ENCODE measurements around the gene DHCR7. TPM values are rescaled to one million over a fixed set of nuclear protein-coding genes. Genes with fewer than 3 reads are reported as not detected.
"Not testable (repeated sequence)": the region's sequence is repeated elsewhere in the genome, so short reads cannot be mapped to it uniquely, and the experiment has no call there.

The DHCR7 gene
- total RNA-seq, 1 donor, result 16.7 TPM

DNA sequence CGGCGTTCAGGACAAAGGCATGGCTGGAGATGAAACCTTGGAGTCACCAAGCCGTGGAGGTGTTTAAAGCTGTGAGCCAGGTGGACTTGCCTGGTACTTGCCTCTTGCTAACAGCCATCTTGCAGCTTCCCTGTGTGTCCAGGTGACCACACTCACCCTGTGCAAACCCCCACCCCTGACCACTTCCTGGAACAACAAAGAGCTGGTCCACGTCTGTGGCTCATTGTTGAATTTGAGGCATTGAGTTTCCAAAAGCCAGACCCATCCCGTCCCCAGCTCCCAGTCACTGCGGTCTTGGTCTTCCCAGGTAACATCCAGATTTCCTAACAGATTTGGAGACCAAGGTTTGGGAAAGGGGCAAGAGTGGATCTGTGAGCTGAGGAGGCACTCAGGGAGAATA, 18.5 kb downstream of the DHCR7 start:
- no peak overlapping the region for H3K4me3 ChIP-seq (ENCODE audit: low read depth, low read length)
- no peak for DNase-seq (ENCODE audit: low read depth)
- TF ChIP-seq, protein P1, sequence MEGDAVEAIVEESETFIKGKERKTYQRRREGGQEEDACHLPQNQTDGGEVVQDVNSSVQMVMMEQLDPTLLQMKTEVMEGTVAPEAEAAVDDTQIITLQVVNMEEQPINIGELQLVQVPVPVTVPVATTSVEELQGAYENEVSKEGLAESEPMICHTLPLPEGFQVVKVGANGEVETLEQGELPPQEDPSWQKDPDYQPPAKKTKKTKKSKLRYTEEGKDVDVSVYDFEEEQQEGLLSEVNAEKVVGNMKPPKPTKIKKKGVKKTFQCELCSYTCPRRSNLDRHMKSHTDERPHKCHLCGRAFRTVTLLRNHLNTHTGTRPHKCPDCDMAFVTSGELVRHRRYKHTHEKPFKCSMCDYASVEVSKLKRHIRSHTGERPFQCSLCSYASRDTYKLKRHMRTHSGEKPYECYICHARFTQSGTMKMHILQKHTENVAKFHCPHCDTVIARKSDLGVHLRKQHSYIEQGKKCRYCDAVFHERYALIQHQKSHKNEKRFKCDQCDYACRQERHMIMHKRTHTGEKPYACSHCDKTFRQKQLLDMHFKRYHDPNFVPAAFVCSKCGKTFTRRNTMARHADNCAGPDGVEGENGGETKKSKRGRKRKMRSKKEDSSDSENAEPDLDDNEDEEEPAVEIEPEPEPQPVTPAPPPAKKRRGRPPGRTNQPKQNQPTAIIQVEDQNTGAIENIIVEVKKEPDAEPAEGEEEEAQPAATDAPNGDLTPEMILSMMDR (IDR thresholded peaks at IDR 0.05; ENCODE audit: insufficient read depth, low read length), result no peak

GRCh38 chr11:71428861-71429435, 19.2 kb downstream of the DHCR7 start:
- TF ChIP-seq, protein P1 (IDR thresholded peaks at IDR 0.05; ENCODE audit: insufficient read depth, low read length), result no peak
- DNase-seq (ENCODE audit: low read depth), result peak; percentile 90
- no peak overlapping the region for H3K4me3 ChIP-seq (ENCODE audit: low read depth, low read length)

- DNase-seq (ENCODE audit: low read depth), result no peak
- no peak overlapping the region for H3K4me3 ChIP-seq (ENCODE audit: low read depth, low read length)
- TF ChIP-seq, protein P1 (IDR thresholded peaks at IDR 0.05; ENCODE audit: insufficient read depth, low read length), result no peak
Measured at GRCh38 chr11:71426413-71426812, 21.8 kb downstream of the DHCR7 start.

GRCh38 chr11:71425860-71426259, 22.3 kb downstream of the DHCR7 start:
- TF ChIP-seq, protein P1 (IDR thresholded peaks at IDR 0.05; ENCODE audit: insufficient read depth, low read length), result no peak
- no peak overlapping the region for H3K4me3 ChIP-seq (ENCODE audit: low read depth, low read length)
- DNase-seq (ENCODE audit: low read depth), result no peak

GRCh38 chr11:71425409-71425808, 22.8 kb downstream of the DHCR7 start:
- TF ChIP-seq, protein P1 (IDR thresholded peaks at IDR 0.05; ENCODE audit: insufficient read depth, low read length), result no peak
- no peak for DNase-seq (ENCODE audit: low read depth)

DNA sequence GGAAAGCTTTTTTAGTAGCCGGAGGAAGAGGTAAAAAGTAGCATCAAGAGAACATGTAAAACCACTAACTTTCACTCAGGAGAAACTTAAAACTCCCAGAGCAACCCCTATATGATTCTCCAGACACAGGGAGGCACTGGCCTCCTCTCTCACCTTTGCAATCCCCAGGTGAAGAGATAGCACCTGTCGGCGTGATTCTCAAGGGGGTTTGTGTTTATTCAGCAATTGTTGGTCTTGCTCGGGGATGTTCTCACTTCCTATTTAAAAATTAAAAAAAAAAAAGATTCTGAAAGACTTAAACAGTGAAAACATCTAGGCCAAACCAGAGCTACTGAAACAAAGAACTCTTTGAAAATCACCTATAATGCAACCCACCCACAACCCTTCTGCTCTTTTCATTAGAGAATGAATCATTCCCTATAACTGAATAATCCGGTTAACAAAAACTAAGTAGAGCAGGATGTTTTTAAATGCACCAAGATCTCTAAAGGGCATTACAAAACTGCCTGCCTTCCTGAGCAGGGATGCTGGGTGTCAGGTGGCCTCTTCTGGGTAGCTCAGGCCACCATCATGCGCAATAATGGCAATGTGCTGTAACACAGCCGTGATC, 24.9 kb downstream of the DHCR7 start:
- TF ChIP-seq, protein P1 (IDR thresholded peaks at IDR 0.05; ENCODE audit: insufficient read depth, low read length), result no peak
- no peak for DNase-seq (ENCODE audit: low read depth)
- H3K4me3 ChIP-seq (ENCODE audit: low read depth, low read length), result no peak overlapping the region

More at GRCh38 chr11:71425409-71425808, 22.8 kb downstream of the DHCR7 start:
- no peak overlapping the region for H3K4me3 ChIP-seq (ENCODE audit: low read depth, low read length)

- not testable (repeated sequence) for H3K4me3 ChIP-seq (ENCODE audit: low read depth, low read length); DNase-seq (ENCODE audit: low read depth)
Measured at GRCh38 chr11:71422318-71422717, 25.9 kb downstream of the DHCR7 start.

Measured in fibroblast of the aortic adventitia (primary cell).